GM12872 (cell line): ENCODE data around the gene ITPR2.

ENCODE experiments used
- CTCF ChIP-seq: IDR thresholded peaks from 3 replicates; pipeline ENCODE4 v1.5.1; 2011; ENCODE audit warnings: low read depth, mild to moderate bottlenecking, low read length, moderate library complexity; ENCODE audit not compliant: insufficient read depth

Gene ITPR2

DNA sequence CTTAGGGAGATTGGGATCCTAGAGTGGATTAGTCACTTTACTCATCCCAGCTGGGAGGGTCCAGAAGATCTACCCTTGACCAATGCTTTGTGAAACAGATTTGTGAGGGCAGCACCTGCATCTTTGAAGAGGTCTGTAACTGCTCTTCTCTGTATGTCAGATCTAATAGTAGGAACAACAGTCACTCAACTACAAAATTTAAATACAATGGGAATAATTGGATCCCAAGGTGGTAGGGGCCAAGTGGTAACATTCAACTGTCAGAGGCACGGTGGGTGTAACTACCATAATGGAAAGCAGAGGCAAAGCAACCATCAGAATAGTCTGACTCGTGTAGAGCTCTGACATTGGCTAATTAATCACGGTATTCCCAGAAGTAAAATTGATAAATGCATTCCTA is 55.8 kb downstream of the ITPR2 start:
- TF ChIP-seq CTCF, result no peak

GRCh38 chr12:26773313-26774104 is 59.5 kb downstream of the ITPR2 start:
- no peak for TF ChIP-seq CTCF

DNA sequence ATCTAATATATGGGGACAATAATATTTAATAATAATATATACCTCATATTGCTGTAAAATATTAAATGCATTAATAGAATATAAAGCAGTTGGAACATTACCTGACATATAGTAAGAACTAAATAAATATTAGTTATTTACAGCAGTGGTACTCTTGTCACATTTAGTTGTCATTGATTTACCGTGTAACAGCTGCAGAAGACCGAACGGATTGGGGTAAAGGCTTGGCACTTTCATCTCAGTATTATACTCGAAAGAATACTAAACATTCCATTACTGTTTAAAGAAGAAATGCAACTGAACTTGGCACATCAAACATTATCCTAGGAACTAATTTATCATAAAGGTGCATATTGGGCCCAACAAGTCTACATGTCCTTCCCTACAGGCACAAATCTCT is 61.1 kb downstream of the ITPR2 start:
- no peak for TF ChIP-seq CTCF

DNA sequence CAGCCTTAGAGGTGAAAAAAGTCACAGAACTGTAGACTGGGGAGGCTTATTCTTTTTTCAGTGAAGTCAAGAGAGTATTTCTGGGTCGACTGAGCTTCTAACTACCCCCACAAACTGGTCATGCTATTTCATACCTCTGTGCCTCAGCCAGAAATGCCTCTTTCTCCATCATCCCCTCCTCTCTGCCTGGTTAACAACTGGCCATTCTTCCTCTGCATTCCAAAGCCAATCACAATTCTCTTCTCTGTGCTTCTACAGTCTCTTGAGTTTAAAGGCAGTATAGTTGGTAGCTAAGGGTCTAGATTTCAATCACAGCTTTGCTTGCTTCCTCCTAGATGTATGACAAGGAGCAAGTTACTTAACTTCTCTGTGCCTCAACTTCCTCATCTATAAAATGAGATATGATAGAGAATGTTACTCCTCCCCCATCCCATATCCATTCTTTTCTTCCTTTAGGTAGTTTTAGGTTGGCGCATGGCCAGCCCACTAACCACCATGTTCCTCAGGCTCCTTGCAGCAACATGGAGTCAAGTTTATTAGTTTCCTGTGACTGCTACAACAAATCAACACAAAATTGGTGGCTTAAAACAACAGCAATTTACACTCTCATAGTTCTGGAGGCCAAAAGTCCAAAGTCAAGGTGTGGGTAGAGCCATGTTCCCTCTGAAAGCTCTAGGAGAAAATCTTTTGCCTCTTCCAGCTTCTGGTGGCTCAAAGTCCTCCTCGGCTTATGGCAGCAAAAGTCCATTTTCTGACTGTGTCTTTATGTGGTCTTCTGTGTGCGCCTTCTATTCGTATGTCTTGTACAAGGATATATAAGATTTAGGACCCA is 62.5 kb downstream of the ITPR2 start:
- no peak for TF ChIP-seq CTCF

DNA sequence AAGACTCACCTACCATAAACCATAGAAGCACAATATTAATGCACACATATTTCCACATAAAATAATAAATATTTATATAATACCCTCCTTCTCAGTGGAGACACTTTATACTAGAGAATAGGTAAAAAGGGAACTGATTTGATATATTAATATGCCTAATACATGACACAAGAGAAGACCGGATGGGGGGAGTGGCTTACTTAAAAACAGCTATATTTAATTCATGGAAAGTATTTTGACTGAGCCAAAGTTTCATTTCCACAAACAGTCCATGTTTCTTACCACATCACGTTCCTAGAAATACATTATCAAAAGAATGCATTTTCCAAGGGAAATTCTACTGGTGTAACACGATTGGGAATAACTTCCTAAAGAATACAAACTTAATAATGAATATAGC is 63.4 kb downstream of the ITPR2 start:
- TF ChIP-seq CTCF, result no peak

DNA sequence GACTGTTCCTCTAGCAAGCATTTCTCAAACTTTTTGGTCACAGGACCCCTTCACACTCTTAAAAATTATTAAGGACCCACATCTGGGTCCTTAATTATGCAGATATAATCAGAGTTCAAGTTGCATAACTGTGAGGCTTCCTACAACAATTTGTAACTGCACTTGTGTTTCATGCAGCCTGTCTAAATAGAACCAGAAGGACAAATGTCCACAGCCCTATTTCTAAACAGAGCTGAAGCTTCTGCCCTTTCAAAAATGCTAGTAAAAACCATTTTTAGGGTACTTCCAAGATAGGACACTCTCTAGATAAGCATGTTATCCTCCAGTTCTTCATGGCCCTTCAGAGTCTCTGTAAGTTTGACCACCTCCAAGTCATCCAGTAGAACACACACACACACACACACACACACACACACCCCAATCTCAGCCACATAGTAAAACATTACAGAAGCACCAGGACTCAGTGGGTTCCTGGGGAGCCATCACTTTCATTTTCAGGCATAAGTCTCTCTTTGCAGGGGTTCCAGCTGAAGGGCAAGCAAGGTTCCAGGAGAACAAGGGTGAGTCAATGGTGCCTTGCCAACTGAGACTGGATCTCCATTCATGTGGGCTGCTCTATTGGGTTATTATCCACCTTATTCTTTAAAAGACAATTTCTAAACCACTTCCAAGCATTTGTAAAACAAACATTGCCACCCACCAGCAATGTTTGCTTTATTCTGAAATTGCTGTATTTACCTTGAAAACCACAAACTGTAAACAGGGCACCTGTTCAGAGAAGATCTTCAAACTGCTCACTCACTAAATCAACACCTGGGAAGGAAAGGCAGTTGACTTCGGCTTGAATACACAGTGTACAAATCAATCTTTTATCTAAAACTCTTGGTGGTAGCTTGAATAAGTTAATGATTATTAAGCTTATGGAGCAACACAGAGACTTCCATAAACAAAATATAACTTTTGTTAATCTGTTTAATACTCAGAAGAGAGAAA is 64.1 kb downstream of the ITPR2 start:
- TF ChIP-seq CTCF, result no peak
